ENCODE data around the gene GCNT3. TPM values are rescaled to one million over a fixed set of nuclear protein-coding genes. Genes with fewer than 3 reads are reported as not detected.

Gene GCNT3
- total and polyA plus RNA-seq, 2 of the 8 experiments (the other 6 are each of a cell fraction or from before 2014, with no cell fraction given) = not detected

- H3K36me3 ChIP-seq (ENCODE audit: control insufficient read depth in 2 of 4, insufficient read depth in 4 of 4, low read length in 3 of 4) = peaks cover 0 to 52% (median 15%) of the 10 kb centered on the region in 4 experiments; a peak in 5 of 8 replicates
- DNase-seq (ENCODE audit: low read depth in 1 of 2, low spot score in 2 of 2) = no peak
- H3K27me3 ChIP-seq (replicated peaks in 1 of 4; ENCODE audit: control insufficient read depth in 3 of 4, extremely low read depth in 1 of 4, insufficient read depth in 3 of 4, low read length in 3 of 4) = no peaks in the 10 kb centered on the region
- H3K27ac ChIP-seq (ENCODE audit: low read depth, low read length) = no peak overlapping the region
- H3K56ac ChIP-seq (replicated peaks; ENCODE audit: insufficient read length, low read depth, low read length) = no peak overlapping the region
- H4K20me1 ChIP-seq (replicated peaks in 1 of 2; ENCODE audit: control insufficient read depth in 1 of 2, insufficient read depth in 2 of 2, low read length in 2 of 2) = peaks cover 0 to 3% of the 10 kb centered on the region in 2 experiments
- H2AFZ ChIP-seq (ENCODE audit: low read length) = no peak overlapping the region
- no peaks in the 10 kb centered on the region for H3K9me3 ChIP-seq (ENCODE audit: insufficient read depth in 2 of 2, low read depth in 1 of 2, low read length in 1 of 2)
- H3K18ac ChIP-seq (ENCODE audit: extremely low read depth, low read length) = no peak overlapping the region
- no peak overlapping the region for H2BK15ac ChIP-seq (ENCODE audit: low read length)
- no peak overlapping the region for H2AK5ac ChIP-seq (ENCODE audit: low read depth, low read length)
- ChIA-PET CTCF (ENCODE audit: partially characterized antibody) (interaction anchor here (1.1 to 3.9 kb wide), 4 partner anchors 9 to 109 kb away, joined by 3 to 22 read pairs (median 6); no protein-coding TSS in a partner anchor), POLR2A (ENCODE audit: partially characterized antibody) (no interaction called here)
- no peak overlapping the region for H2BK20ac ChIP-seq (ENCODE audit: low read length)
- no peak overlapping the region for H2BK12ac ChIP-seq (ENCODE audit: low read depth, low read length)
- H3K23ac ChIP-seq (ENCODE audit: insufficient read length) = no peak overlapping the region
- no peaks in the 10 kb centered on the region for H3K79me2 ChIP-seq (ENCODE audit: control insufficient read depth in 1 of 2, insufficient read depth in 2 of 2, low read length in 2 of 2)
- no peak for FAIRE-seq
- 95% methylated on average over 2 of the region's 2 CpGs; no CpG with 5 or more reads in 1 of the 2 experiments for WGBS, 2 experiments (ENCODE audit: extremely low coverage in 1 of 2, insufficient coverage in 1 of 2, insufficient read length in 1 of 2, insufficient replicate concordance in 2 of 2, low coverage in 1 of 2, low lambda C conversion rate in 2 of 2, missing lambda C conversion rate in 1 of 2)
- H3K4ac ChIP-seq (replicated peaks; ENCODE audit: insufficient read length, low read depth, low read length) = no peak overlapping the region
- no peaks in the 10 kb centered on the region for H3K4me1 ChIP-seq (replicated peaks in 1 of 4; ENCODE audit: control insufficient read depth in 3 of 4, insufficient read depth in 4 of 4, low read length in 3 of 4)
- no peak overlapping the region for H4K5ac ChIP-seq (ENCODE audit: insufficient read length, low read depth, low read length)
- H3K14ac ChIP-seq (ENCODE audit: insufficient read length) = no peak overlapping the region
- H4K8ac ChIP-seq (ENCODE audit: extremely low read depth, insufficient read depth, low read length) = no peak overlapping the region
- H3K4me3 ChIP-seq (ENCODE audit: extremely low read depth in 1 of 4, insufficient read depth in 2 of 4, low read depth in 3 of 4, low read length in 4 of 4) = no peak overlapping the region
- H3K23me2 ChIP-seq (ENCODE audit: low read depth, low read length) = no peaks in the 10 kb centered on the region
- no peak overlapping the region for H2BK120ac ChIP-seq (replicated peaks; ENCODE audit: low read depth, low read length)
- no peak overlapping the region for H2BK5ac ChIP-seq (ENCODE audit: low read depth, low read length)
- H4K91ac ChIP-seq (replicated peaks; ENCODE audit: insufficient read length, low read length) = no peak overlapping the region
- H3K79me1 ChIP-seq (ENCODE audit: low read depth, low read length) = no peaks in the 10 kb centered on the region
- no peak overlapping the region for H3K4me2 ChIP-seq (ENCODE audit: insufficient read depth in 1 of 2, low read depth in 2 of 2, low read length in 2 of 2)
- TF ChIP-seq GABPA (IDR thresholded peaks at IDR 0.05; ENCODE audit: borderline replicate concordance, insufficient read depth, low read length) = no peak
- no peak for TF ChIP-seq KDM4A (IDR thresholded peaks at IDR 0.05; ENCODE audit: low read depth, low read length, severe bottlenecking)
- TF ChIP-seq FOSL1 (IDR thresholded peaks at IDR 0.05; ENCODE audit: insufficient read depth, low read depth, low read length) = no peak
- no peak for TF ChIP-seq MAFK (IDR thresholded peaks at IDR 0.05; ENCODE audit: low read depth, low read length)
- no peak for TF ChIP-seq POU5F1 (IDR thresholded peaks at IDR 0.05; ENCODE audit: low read depth, low read length)
- no peak overlapping the region for H3K9ac ChIP-seq (replicated peaks in 1 of 4; ENCODE audit: extremely low read depth in 1 of 4, low read depth in 3 of 4, low read length in 3 of 4)
These were observed 30.8 kb downstream of the GCNT3 start for GRCh38 chr15:59642351-59642750.
